HG03064 (cell line): ENCODE results near the gene ABI1.

Experiments
- ATAC-seq: cut with Tn5 transposase; IDR thresholded peaks from one replicate; pipeline ENCODE4 v1.9.1; 2021; ENCODE audit warnings: low read depth; ENCODE audit not compliant: unreplicated experiment

ABI1 gene

GRCh38 chr10:26855186-26855585 lies 5.6 kb downstream of the ABI1 start:
- no peak for ATAC-seq

DNA sequence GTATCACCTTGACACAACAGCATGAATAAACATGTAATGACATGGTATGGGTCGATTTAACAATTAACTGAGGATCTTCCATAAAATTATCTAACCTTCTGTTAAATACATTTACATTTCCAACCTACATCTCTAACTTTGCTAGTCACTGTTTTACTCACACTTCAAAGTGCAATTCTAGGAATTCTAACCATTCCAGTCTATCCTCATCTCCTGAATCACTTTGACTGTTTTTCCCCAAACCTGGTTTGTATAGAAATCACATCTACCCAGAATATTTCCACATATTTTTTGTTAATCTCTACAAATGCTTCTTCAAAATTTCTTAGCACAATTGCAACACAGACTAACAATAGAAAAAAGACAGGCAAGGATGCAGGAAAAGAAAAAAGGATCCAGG lies 6.2 kb downstream of the ABI1 start:
- no peak for ATAC-seq

GRCh38 chr10:26844396-26844975 lies 16.3 kb downstream of the ABI1 start:
- no peak for ATAC-seq

DNA sequence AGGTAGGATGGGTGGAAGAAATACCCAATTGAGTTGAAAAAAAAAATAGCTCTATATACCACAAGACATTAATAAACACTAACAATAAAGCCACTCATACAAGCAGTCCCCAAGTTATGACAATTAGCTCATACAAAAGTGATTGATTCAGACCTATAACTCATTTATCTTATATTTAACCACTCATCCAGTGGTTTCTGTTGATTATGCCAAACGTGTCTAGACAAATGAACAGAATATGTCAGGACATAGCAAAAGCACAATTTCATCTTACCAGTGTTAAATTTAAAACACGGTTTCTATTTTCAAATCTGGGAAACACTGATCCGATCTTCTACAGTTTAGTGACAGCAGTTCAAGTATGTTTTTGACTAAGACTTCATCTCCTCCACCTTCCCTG lies 17.0 kb downstream of the ABI1 start:
- no peak for ATAC-seq

DNA sequence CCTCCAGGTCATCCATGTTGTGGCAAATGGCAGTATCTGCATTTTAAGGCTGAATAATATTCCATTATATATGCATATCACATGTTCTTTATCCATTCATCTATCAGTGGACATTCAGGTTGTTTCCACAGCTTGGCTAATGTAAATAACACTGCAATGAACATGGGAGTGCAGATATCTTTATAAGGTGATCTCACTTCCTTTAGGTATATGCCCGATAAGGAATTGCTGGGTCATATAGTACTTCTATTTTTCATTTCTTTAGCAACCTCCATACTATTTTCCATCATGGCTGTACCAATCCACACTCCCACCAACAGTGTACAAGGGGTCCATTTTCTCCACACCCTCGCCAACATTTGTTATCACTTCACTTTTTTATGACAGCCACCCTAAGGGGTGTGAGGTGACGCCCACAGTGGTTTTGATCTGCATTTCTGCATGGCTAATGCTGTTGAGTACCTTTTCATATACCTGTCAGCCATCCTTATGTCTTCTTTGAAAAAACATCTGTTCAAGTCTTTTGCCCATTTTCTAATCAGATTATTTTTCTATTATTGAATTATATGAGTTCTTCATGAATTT lies 18.9 kb downstream of the ABI1 start:
- no peak for ATAC-seq

DNA sequence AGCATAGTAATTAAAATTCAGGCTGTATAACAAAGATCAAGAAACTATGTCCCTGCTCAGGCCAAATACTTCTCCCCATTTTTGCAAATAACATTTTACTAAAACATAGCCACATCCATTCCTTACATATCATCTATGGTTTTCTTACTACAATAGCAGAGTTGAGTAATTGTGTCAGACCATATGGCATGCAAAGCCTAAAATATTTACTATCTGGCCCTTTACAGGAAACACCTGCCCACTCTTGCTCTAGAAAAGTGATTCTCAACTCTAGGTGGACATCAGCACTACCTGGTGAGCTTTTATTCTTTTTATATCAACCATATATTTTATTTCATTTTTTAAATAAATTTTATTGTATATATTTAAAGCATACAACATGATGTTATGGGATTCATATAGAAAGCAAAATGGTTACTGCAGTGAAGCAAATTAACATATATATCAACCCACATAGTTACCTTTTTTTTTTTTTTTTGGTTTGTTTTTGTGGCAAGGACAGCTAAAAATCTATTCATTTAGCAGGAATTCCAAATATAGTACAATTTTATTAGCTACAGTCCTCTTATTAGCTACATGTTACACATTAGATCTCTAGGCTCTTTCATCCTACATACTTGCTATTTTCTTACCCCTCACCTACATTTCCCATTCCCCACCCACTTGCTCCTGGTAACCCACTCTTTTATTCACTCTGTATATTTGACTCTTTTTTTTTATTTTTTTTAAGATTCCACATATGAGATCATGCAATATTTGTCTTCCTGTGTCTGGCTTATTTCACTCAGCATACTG lies 19.6 kb downstream of the ABI1 start:
- no peak for ATAC-seq

DNA sequence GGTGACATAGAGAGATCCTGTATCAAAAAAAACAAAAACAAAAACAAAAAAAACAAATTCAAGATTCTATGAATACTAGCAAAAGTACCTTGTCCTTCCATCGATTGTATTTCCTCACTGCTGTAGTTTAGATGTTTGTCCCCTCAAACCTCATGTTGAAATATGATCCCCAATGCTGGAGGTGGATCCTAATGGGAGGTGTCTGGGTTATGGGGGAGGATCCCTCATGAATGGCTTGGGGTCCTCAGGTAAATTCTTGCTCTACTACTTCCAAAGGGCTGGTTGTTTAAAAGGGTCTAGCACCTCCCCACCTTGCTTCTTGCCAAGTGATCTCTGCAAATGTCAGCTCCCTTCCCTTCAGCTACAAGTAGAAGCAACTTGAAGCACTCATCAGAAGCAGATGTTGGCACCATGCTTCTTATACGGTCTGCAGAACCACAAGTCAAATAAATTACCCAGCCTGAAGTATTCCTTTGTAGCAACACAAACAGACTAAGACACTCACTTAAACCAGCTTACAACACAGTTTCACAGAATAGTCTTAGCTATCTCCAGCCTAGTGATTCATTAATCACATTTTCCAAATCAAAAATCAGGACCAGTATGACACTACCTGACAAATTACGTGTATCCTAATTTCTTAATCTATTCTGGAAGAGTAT lies 20.7 kb downstream of the ABI1 start:
- no peak for ATAC-seq

- ATAC-seq = no peak
Measured at GRCh38 chr10:26837139-26837538, 23.6 kb downstream of the ABI1 start.

DNA sequence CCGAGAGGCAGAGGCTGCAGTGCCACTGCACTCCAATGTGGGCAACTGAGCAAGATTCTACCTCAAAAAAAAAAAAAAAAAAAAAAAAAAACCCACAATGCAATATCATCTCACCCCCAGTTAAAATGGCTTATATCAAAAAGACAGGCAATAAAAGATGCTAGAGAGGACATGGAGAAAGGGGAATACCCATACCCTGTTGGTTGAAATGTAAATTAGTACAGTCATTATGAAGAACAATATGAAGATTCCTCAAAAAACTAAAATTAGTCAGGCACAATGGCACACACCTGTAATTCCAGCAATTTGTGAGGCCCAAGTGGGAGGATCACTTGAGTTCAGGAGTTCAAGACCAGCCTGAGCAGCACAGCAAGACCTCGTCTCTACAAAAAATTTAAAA lies 25.7 kb downstream of the ABI1 start:
- ATAC-seq = no peak

GRCh38 chr10:26832960-26833359 lies 27.8 kb downstream of the ABI1 start:
- ATAC-seq = no peak

- ATAC-seq = no peak
Measured at GRCh38 chr10:26831936-26832335, 28.8 kb downstream of the ABI1 start.

- ATAC-seq = no peak
Measured at GRCh38 chr10:26829810-26830515, 30.8 kb downstream of the ABI1 start.

DNA sequence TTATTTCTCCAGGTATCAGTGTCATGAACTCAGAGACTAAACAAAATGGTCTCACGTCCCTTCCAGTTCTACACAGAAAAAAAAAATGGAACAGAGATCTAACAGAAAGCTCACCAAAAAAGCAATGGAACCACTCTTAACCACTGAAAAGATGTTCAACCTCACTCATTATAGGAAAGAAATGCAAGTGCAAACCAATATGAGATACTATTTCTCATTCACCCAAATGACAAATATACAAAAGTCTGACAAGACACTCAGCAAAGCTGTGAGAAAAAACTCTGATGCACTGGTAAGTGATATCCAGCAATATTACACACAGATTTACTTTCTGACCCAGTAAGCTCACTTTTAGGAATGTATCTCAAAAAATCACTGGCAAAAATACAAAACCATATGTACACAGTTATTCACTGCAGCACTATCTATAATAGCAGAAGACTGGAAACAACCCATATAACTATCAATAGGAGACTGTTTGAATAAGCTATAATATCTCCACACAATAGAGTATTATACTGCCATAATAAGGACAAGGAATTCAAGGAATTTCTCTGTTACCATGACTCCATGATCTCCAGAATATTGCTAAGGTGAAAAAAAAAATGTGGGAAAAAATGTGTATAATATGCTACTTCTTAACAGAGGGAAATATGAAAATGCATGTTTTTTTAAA lies 36.6 kb downstream of the ABI1 start:
- no peak for ATAC-seq

- ATAC-seq = no peak
Measured at GRCh38 chr10:26821699-26822570, 38.8 kb downstream of the ABI1 start.

GRCh38 chr10:26815500-26815899 lies 45.3 kb downstream of the ABI1 start:
- no peak for ATAC-seq

- ATAC-seq = no peak
Measured at GRCh38 chr10:26810435-26811026, 50.2 kb downstream of the ABI1 start.

DNA sequence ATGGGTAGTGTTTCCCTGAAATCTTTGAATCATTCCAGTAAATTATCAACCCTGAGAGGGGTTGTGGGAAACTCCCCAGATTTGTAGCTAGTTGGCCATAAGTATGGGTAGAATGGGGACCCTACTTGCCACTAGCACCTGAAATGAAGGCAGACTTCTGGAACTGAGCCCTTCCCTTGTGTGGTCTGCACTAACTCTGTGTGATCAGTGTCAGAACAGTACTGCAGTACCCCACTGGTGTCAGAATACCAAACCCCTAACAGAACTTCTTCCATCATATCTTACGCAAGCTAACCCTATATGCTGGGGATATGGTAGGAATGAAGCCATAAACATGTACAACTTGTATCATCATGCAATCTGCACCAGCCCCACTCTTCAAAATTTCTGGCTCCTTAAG lies 50.8 kb downstream of the ABI1 start:
- ATAC-seq = no peak

GRCh38 chr10:26807532-26807931 lies 53.2 kb downstream of the ABI1 start:
- ATAC-seq = no peak

- ATAC-seq = no peak
Measured at GRCh38 chr10:26806557-26806956, 54.2 kb downstream of the ABI1 start.
